Measurements from ENCODE around the gene GAS2L3.
"Not testable (repeated sequence)": the region's sequence is repeated elsewhere in the genome, so short reads cannot be mapped to it uniquely, and the experiment has no call there.

GAS2L3 gene

GRCh38 chr12:100576331-100577036, 3.0 kb downstream of the GAS2L3 start:
- peak; percentile 41 for DNase-seq

GRCh38 chr12:100578923-100579322, 5.4 kb downstream of the GAS2L3 start:
- no peak for DNase-seq

GRCh38 chr12:100579844-100580243, 6.4 kb downstream of the GAS2L3 start:
- peak; percentile 23 for DNase-seq

GRCh38 chr12:100584256-100584655, 10.8 kb downstream of the GAS2L3 start:
- DNase-seq, result no peak

- DNase-seq, result no peak
Observed at GRCh38 chr12:100591979-100592378, 18.5 kb downstream of the GAS2L3 start.

GRCh38 chr12:100593490-100593889, 20.0 kb downstream of the GAS2L3 start:
- no peak for DNase-seq

- DNase-seq, result no peak
Observed at GRCh38 chr12:100601626-100602025, 28.1 kb downstream of the GAS2L3 start.

- DNase-seq, result not testable (repeated sequence)
Observed at GRCh38 chr12:100602997-100603396, 29.5 kb downstream of the GAS2L3 start.

GRCh38 chr12:100608776-100609175, 35.3 kb downstream of the GAS2L3 start:
- DNase-seq, result peak; percentile 34

GRCh38 chr12:100610666-100611430, 37.4 kb downstream of the GAS2L3 start:
- DNase-seq, result no peak

GRCh38 chr12:100612606-100613005, 39.1 kb downstream of the GAS2L3 start:
- DNase-seq, result peak; percentile 93

- DNase-seq, result peak; percentile 48
Observed at GRCh38 chr12:100624571-100624970, 51.1 kb downstream of the GAS2L3 start.

- no peak for DNase-seq
Observed at GRCh38 chr12:100632445-100632892, 59.0 kb downstream of the GAS2L3 start.

- DNase-seq, result not testable (repeated sequence)
Observed at GRCh38 chr12:100633082-100633785, 59.8 kb downstream of the GAS2L3 start.

GRCh38 chr12:100643246-100643645, 69.8 kb downstream of the GAS2L3 start:
- no peak for DNase-seq

GRCh38 chr12:100646896-100647295, 73.4 kb downstream of the GAS2L3 start:
- DNase-seq, result no peak

- no peak for DNase-seq
Observed at GRCh38 chr12:100651108-100651507, 77.6 kb downstream of the GAS2L3 start.

GRCh38 chr12:100651694-100652093, 78.2 kb downstream of the GAS2L3 start:
- no peak for DNase-seq

GRCh38 chr12:100652488-100652887, 79.0 kb downstream of the GAS2L3 start:
- DNase-seq, result no peak

GRCh38 chr12:100656141-100656540, 82.7 kb downstream of the GAS2L3 start:
- DNase-seq, result no peak

GRCh38 chr12:100656856-100657255, 83.4 kb downstream of the GAS2L3 start:
- DNase-seq, result no peak

GRCh38 chr12:100661300-100661951, 87.9 kb downstream of the GAS2L3 start:
- DNase-seq, result no peak

GRCh38 chr12:100666588-100666987, 93.1 kb downstream of the GAS2L3 start:
- DNase-seq, result no peak

Data from hematopoietic multipotent progenitor cell treated with erythropoietin and hydrocortisone succinate and interleukin-3 and kit ligand, for 6 days (in vitro differentiated cells).